Subcutaneous adipose tissue (tissue), 4 donors: ENCODE data around the gene PLS3. TPM values are rescaled to one million over a fixed set of nuclear protein-coding genes. Genes with fewer than 3 reads are reported as not detected.

Experiments
- total RNA-seq, 4 donors: library from RNA; depleted of rRNA; stranded (reverse); fragments of >200 nt; gene quantifications; one replicate each; pipeline ENCODE4 v1.1.0, GENCODE V29; 2016
- TF ChIP-seq, protein P1 (sequence below): fragments of 450-650 bp; IDR thresholded peaks from one replicate; pipeline ENCODE4 v1.5.1; 2016; ENCODE audit warnings: low read depth, mild to moderate bottlenecking, control low read depth, antibody characterized with exemption, moderate library complexity

PLS3 gene
- total RNA-seq, 4 donors from 2014 or later, result 61.7 to 269 (median 84.9) TPM

DNA sequence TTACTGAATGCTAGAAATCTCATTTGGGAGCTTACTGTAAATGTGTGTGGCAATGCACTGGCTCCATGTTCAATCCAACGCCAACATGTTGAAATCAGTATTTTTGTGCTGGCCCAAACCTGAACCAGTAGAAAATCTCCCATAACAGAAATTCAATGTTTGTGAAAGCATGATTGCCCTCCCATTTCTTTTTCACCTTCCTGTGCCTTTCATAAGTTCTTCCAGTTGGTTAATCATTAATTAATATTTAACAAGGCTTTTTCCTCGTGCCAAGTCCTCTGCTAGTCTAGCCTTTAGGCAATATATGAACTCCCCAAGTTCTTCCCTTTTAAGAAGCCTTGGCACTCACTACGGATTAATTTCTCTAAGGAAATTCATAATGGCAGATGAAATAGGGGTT, 1.3 kb upstream of the PLS3 start:
- TF ChIP-seq, protein P1, sequence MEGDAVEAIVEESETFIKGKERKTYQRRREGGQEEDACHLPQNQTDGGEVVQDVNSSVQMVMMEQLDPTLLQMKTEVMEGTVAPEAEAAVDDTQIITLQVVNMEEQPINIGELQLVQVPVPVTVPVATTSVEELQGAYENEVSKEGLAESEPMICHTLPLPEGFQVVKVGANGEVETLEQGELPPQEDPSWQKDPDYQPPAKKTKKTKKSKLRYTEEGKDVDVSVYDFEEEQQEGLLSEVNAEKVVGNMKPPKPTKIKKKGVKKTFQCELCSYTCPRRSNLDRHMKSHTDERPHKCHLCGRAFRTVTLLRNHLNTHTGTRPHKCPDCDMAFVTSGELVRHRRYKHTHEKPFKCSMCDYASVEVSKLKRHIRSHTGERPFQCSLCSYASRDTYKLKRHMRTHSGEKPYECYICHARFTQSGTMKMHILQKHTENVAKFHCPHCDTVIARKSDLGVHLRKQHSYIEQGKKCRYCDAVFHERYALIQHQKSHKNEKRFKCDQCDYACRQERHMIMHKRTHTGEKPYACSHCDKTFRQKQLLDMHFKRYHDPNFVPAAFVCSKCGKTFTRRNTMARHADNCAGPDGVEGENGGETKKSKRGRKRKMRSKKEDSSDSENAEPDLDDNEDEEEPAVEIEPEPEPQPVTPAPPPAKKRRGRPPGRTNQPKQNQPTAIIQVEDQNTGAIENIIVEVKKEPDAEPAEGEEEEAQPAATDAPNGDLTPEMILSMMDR, result no peak

DNA sequence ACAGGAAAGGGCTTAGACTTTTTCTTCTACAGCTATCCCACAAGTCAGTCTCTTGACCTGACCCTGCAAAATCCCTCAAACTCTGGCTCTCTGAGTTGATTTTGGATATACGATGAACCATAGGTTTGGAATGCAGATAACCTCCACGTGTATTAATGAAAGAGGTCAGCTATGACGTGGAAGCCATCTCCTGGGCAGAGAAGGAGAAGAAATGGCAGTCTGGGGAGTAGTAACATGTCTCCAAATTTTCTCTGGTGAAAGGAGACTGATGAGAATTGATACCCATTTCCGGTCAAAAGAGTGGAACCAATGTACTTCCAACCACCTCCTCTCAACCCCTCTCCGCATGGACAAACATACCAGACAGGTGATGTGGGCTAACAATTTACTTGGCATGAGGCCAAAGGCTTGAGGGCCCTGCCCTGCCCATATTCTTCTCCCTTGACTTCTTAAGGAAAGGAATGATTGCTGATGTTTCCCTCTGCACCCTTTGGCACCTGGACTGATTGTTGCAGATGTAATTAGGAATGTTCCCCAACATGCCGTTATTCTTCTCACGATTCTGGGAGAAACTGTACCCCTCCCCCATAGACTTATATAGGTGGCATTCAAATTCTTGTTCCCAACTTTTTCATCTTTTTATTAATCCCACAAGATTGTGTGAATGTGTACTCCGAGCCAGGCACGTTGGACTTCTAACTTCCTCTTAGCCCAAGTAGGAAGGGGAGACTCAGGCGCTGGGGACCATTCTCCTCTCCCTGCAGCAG, 580 bp upstream of the PLS3 start:
- TF ChIP-seq, protein P1, result no peak

DNA sequence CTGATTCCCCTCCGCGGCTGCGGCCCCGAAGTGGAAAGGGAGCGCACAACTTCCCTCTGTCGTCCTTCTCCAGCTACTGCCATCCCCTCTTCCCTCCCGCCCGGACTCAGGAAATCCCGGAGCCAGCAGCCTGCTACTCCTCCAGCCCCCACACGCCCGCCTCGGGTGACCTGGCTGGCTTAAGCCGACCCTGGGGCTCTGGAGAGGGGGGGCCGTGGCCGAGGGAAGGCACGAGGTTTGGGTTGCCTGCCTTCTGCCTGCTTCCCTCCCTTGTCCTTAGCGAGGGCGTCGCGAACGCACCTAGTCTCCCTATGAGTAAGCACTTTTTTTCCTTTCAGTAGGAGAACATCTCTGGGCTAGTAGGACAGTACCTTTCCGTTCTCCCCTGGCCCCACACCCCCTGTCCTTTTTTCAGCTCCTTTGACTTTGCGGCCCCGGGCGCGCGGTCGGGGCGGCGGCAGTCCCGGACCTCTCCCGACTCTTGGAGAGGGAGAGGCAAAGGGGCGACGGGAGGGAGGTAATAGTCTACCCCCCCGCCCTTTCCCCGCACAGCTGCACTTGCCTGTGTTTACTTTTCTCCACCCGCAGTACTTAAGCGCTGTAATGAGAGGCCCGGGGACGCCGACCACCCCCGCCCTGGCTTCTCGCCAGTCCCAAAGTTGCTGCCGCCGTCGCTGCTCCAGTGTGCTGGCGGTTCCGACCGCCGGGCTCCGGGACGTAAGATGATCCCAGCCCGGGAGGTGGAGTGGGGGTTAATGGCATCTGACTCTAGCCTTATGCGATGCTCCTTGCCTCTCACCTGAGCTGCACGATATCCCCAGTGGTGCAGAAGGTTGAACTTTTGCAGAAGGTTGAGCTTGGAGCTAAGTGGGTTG, 868 bp downstream of the PLS3 start:
- TF ChIP-seq, protein P1, result no peak

DNA sequence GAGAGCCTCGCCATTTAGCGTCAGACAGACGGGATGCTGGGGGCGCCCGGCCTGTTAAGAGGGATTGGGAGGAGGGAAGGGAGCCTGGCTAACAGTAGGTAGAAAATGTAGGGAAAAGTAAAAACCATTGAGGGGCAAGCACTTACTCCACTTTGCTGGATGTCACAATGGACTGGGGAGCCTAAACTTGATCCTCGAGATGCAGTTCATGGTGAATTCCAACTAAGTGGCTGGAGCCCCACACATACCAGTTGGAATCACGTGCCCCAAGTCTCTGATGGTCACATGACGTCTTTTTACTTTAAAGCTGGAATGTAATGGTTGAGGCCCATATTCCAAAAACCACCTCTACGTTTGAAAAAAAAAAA, 1.5 kb downstream of the PLS3 start:
- TF ChIP-seq, protein P1, result no peak

DNA sequence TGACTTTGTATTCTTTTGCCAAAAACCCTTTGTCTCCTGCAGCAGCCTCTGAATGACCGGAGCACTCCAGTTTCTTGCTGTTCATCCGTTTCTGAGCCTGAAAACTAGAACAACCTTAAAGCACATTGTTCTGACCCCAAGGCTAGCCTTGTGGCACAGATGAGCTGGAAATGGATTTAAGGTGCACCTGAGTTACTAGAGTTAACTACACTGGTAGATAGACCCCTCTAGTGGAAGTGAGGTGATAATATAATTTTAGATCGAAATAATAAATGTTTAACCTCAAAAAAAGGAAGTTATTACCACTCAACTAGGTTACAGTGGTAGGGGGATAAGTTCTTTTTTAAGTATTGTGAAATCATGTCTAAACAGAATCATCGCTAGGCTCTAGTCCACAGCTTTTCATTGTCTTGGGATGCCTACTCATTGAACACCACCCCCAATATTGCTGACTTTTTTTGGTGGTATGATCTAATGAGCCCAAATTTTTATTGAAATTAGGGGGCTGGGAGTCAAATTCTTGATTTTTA, 2.7 kb downstream of the PLS3 start:
- TF ChIP-seq, protein P1, result no peak

DNA sequence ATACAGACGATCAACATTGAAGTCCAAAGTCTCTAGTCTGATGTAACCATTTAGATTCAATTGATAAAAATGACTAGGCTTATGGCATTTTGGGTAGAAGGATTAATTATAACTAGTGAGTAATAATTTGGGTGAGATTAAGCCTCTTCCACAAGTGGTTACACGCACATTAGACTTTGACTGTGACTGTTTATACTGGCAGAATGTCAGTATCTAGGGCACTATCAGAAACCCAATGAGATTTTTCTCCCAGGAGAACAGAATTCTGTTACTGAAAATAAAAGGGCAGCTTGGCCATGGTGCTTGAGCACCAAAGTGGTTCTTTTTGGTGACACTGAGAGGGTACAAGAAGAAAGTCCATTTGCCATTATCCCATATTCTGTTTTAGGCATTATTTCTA, 3.3 kb downstream of the PLS3 start:
- TF ChIP-seq, protein P1, result no peak

DNA sequence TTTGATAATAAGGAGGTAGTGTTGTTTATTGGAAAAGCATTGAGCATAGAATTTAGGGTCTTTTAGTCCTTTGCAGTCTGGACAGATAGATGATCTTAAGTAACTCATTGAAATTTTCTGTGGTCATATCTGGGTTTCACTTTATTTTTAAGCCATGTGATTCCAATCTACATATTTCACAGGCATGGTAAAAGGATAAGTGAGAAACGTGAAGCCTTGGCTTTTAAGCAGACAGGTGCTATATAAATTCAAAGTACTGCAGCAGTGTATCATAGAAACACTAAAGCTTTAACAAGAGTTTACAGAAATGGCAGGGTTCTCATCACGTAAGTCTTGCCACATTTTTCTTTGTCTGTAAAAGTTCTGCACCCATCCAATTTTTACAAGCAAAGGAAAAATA, 4.9 kb downstream of the PLS3 start:
- TF ChIP-seq, protein P1, result no peak
